HuH-7.5 (cell line): ENCODE results near the gene RANBP1.

Experiments used
- DNase-seq: peaks from one replicate; pipeline ENCODE4 v3.0.0; 2011; ENCODE audit warnings: low spot score

RANBP1 gene

DNA sequence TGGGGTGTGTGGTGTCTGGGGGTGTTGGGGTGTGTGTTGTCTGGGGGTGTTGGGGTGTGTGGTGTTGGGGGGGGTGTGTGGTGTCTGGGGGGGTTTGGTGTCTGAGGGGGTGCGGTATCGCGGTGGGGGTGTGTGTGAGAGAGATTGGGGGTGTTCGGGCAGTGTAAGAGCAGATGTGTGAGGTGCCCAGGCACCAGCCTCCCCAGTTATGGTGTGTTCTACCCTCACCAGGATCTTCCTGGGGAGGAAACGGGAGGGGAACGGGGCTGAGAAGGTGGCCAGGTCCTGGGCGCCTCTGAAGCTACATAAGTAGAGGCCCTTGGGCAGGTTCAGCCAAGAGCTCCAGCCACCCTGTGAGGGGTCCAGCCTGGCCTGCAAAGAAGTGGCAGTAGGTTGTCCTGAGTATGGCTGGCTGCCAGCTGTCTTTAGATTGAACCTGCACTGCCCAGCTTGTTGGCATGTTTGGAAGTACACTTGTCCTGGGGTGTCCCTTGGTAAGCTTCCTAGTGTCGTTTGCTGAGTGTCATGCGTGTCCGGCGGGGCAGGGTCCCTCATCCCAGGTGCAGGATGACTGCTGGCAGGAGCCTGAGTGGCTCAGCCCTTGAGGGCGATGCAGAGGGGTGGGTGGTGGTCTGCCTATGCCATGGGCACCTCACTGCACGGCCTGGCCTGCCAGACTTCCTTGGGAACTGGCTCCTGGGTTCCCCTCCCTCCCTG, 7.6 kb downstream of the RANBP1 start:
- DNase-seq: no peak

DNA sequence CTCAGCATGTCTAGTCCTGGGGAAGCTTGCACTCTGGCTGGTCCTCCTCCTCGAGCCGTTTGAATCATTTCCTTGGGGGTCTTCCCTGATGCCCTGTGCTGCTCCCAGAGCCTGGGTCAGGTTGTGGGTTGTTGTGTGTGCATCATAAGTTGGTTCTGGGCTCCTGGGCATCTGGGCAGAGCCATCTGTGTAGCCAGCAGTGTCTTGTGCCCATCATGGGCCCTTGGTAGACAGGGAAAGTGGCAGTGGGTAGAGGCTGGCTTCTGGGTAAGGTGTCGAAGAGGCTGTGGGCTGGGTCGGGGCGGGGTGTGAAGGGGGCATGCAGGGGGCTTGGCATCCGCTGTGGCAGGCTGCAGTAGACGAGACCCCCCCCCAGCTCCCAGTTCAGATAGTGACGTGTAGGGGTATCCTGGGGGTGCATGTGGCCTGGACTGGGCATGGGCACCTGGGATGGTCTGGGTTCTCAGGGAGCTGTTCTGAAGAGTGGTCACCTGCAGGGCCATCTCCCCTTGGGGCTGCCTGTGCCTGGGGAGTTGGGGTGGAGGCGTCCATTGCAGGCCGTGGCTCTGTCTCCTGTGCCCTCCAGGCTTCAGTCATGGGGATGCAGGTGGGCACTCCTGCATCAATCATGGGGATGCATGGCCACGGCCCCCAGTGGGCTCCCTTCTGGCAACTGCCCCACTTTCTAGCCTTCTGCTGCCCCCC, 8.3 kb downstream of the RANBP1 start:
- DNase-seq: no peak

DNA sequence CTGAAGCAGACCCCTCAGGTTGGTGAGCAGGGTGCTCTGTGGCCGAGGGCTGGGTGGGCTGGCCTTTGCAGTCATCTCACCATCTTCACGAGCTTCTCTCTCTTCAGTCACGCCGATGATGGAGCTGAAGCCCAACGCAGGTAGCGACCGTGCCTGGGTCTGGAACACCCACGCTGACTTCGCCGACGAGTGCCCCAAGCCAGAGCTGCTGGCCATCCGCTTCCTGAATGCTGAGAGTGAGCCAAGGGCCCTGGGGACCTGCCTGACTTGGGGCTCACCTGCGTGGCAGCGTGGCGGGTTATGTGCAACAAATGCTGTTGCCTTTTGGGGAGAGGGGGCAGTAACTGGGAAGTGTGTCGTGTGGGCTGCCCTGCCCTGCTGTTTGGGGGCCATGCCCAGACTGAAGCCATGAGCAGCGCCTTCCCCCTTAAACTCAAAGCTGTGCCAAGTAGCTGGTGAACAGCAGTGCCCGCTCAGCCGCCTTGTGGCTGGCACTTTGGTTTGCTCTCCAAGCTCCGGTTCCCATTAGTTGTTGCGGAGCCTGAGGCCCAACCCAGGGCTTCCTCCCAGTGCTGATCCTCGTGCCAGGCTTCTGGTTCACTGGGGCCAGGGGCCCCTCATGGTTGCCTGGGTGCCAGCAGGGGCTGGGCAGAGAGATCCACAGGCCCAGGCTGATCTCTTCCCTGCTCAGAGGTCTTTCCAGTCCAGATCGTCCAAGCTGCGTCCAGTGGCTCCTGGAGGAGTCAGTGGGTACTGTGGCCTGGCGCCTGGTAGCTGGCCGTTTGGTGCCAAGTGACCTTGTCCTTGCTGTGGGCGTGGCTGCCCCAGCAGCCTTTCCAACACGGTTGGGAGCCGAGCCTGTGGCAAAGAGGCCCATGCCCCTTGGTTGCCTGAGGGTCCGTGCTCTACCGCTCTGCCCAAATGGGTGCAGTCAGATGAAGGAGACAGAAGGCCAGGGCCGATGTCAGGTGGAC, 9.6 kb downstream of the RANBP1 start:
- DNase-seq: no peak

DNA sequence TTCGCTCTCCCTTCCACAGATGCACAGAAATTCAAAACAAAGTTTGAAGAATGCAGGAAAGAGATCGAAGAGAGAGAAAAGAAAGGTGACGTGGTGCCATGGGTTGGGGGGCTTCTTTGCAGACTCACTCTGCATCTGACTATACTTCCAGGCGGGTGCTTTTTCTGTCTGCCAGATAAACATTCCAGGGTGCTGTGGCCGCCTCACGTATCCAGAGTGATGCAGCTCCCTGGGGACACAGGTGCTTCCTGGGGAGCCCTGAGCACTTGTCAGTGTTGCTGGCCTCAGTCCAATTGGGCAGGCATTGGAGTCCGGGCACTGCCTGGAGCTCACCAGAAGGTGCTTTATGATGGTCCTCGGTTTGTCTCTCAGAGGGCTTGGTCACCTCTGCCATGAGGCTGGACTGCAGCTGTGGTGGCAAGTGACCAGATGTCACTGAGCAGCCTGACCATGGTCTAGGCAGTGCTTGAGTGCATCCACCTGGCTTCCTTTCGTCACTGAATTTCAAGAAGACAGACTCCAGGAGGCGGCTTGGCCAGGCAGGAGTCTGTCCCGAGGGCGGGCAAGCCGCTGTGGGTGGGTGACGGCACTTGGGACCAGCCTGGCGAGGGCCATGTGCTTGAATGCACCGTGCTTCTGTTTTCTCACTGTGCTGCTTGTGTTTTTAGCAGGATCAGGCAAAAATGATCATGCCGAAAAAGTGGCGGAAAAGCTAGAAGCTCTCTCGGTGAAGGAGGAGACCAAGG, 10.6 kb downstream of the RANBP1 start:
- no peak for DNase-seq

DNA sequence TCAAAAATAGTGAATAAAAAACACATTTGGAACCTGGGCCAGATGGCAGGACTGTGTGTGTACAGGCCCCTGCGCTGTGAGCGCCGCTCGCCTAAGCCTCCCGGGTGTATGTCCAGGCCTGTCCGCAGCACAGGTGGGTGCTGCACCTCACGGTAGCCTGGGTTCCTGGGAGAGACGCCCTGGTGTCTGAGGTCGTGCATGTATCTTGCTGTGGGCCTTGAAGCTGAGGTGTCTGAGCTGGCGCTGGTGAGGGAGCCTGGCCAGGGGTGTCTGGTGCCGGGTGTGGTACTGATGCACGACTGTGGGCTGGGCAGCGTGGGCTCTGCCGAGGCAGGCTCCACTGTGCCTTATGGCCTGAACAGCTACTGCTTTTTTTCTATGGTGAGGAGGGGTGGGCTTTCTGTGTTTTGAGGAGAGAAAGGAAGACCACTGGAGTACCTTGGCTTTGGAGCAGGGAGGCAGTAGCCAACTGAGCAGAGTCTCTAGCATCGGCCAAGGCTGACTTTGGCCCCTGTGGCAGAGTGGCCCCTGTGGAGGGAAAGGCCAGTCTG, 11.5 kb downstream of the RANBP1 start:
- no peak for DNase-seq

DNA sequence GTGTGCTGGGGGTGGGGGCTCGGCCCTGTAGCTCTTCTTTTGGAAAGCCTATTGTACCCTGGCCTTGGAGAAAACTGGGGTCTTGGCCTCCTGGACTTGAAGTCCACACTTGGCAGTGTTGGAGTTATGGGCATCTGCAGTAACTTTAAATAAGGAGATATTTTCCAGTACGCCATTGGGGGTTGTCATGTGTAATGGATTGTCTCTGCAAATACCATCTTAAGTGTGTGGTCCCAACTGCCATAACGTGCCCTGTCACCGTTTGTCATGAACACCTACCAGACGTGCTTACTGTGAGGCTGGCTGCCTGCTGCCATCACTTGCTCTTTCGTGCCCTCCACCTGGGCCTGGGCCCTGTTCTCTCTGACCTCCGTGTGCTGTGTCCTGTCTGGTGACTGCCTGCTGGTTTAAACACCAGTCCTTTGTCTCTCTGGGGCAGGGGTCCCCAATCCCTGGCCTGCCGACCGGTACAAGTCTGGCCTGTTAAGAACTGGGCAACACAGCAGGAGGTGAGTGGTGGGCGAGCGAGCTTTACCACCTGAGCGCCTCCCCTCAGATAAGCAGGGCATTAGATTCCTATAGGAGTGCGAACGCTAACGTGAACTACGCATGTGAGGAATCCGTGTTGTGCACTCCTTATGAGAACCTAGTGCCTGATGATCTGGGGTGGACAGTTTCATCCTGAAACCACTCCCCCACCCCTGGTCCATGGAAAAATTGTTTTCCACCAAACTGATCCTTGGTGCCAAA, 12.1 kb downstream of the RANBP1 start:
- DNase-seq: no peak

DNA sequence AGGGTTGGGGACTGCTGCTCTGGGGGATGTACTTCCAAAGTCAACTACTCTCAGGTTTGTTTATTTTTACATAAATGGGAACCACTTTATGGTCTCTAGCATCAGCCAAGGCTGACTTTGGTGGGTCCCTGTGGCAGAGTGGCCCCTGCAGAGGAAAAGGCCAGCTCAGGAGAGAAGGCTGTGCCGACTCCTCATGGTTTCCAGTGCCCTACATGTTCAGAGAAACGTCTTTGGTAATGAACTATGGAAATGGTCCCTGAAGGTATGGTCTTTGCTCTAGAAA, 12.7 kb downstream of the RANBP1 start:
- no peak for DNase-seq

DNA sequence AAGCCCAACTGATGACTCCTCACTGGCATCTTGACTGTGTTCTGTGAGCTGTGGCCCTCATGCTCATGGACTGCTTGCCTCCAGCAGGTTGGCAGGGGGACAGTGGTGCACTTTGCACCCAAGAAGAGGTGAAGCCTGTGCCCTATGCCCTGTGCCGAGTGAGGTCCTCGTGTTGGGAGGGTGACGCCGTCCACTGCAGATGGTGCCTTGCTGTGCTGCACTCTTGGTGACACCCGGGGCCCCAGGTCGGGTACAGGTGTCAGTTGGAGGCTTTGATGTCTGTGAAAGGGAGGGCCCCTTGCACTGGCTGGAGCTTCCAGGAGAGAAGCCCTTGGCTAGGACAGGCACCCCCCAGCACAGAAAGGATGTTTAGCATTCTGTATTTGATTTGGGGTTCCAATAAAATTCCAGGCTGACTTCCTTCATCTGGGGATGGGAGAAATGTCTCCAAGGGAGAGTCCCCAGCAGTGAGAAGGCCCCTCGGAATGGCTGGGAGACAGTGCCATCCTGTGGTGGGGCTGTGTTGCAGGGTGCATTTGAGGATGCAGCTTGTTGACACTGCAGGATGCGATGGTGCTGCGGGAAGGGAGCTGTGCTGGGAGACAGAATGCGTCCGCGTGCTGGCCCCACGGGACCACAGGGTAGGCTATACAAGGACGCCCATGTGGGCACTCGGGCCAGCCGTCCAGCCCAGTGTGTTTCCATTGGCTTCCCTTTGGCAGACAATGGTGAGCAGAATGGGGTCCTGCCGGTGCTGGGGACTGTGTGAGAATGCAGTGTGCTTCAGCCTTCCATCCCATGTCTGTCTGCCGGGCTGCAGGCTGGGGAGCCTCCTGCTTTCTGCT, 13.2 kb downstream of the RANBP1 start:
- DNase-seq: peak; percentile 71

DNA sequence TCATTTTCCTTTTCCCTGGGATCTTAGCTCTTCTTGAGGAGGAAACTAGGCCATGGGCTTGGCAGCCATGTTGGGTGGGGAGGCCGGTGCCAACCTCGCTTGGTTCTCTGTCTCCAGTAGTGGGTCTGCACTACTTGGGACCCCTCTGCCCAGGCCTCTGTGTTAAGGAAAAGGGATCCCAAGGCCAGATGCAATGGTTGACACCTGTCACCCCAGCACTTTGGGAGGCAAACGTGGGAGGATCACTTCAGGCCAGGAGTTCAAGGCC, 13.8 kb downstream of the RANBP1 start:
- no peak for DNase-seq

DNA sequence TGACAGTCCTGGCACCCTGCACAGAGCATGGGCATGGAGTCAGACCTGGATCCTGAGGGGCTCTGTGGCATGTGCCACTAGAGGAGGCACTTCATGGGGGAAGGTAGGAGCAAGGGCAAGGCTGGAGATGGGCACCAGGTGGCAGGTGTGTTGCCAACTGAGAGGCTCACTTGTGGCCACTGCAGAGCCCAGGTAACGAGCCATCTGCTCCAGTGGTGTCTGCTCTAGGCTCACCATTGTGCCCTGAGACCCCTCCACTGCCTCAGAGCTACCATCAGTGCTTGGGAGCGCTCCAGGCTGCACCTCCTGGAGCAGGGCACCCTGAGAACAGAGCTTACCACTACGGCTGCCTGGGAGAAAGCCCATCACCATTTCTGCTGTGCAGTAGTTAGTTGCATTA, 14.4 kb downstream of the RANBP1 start:
- DNase-seq: no peak

DNA sequence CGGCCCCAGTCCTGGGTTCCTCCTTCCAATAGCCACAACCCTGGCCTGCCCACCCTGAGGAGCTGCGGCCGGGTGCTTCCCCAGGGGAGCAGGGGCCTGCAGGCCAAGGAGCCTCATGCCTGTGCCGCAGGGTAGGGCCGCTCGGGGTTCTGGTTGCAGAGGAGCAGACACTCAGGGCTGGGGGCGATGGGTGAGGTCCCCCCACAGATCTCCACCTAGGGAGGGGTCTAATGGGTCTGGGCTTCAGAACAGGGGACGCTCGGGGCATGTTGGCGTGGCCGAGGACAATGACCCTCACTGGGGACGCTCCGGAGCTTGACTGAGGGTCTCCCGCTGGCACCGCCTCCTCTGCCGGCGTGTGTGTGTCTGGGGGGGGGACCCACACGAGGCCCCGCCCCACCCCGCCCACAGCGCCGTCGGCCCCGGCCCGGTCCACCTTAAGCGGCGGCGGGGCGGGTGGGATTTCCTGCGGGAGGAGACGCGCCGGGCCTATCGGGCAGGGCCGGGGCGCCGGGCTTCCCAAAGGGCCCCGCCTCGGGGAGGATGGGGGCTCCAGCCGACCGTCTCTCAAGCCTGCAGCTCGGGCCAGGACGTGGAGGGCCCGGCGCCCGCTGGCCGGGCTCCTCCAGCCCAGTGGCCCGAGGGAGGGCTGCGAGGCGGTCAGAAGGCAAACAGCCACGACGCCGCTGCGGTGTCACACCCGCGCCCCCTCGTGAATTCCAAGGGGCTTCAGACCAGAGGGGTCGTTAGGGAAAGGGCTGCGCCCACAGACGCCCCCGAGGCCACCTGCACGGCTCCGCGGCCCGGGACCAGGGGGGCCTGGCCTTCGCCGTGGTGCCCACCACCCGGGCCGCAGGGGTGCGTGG, 15.1 kb downstream of the RANBP1 start:
- peak; percentile 81 for DNase-seq

DNA sequence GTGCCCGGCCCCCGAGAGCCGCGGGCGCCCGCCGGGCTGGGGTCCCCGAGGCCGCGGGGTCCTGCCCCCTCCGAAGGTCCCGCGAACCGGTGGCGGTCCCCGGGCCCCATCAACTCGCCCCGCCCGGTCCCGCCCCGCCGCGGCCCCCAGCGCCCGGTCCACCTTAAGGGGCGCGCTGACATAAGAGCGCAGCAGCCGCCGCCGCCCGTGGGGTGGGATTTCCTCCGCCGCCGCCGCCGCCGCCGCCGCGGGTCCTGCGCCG, 15.6 kb downstream of the RANBP1 start, which contains the start of gene ZDHHC8:
ZDHHC8 (plus strand) TSS at position 208 of the 262 bp plus-strand sequence. CDS start 144 bp downstream, outside the sequence.
- no peak for DNase-seq

DNA sequence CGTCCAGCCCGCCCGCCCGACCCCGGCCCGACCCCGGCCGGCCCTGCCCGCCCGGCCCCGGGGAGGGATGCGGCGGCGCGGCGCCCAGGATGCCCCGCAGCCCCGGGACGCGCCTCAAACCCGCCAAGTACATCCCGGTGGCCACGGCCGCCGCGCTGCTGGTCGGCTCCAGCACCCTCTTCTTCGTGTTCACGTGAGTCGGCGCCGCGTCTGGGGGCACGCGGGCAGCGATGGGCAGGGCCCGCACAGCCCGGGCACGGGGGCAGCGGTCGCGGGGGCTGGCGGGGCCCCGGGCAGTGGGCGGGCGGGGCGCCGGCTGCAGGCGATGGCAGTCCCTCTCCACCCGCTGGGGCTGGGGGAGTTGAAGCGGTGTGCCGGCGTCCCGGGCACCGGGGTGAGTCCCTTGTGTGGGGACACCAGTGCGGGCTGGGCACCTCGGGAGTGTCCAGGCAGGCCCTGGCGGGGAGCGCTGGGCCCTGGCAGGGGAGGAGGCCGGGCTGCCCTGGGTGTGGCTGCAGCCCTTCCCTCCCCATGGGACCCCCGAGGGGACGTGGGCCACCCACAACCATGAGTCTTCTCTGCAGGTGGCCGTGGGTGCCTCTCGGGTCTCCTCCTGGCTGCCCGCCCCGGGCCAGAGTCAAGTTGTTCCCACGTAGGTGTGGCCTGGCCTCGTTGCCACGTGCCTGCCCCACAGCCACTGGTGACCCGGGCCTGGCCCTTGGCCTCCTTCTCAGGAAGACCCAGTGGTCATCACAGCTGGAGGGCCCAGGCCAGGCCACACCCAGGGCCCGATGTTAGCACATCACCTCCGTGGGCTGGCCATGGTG, 16.2 kb downstream of the RANBP1 start:
- no peak for DNase-seq

DNA sequence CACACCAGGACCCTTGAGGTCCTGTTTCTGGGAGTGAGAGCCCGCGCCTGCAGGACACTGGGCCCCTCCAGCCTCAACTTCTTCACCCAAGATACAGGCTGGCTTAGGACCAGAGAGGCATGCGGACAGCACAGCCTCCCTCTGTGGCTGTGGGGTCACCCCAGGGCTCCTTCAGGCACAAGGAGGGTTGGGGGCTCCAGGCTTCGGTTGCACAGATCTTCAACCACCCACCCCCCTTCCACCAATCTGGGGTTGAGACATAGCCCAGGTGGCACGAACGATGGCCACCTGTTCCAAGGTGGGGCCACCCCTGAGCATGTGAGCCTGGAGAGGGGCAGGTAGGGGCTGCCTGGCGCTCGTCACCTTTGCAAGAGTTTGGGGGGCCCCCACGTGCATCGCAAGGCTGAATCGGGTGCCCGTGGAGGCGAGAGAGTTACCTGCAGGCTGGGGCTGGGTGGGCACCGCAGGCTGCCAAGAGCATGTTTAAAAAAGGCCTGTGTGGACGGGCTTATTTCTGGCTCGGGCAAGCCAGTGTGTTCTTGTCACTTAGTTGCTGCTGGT, 16.9 kb downstream of the RANBP1 start:
- no peak for DNase-seq

DNA sequence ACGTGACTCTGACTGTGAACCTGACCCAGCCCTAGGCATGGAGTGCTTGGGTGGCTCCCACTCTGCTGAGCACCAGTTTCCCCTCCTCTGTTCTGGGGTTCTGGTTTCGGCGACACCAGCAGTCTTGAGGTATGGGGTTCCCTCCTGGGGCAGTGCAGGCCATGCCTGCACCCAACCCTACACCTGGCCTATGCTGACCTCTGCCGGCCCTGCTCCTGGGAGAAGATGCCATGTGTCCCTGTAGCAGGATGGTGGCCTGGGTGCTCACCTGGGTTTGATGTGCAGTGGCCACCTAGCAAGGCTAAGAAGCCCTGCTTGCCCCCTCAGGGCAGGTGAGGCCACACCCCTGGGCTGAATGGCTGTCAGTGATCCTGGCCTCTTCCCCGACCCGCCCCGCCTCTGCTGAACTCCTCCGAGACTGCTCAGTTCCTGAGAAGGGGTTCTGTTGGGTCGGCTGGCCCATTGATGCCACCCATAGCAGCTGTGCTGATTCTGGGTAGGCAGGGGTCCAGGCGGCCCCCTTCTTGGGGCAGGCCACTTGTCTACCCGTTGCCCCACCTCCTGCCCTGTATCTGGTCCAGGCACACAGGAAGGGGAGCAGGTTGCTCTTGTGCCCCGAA, 18.1 kb downstream of the RANBP1 start:
- DNase-seq: no peak

DNA sequence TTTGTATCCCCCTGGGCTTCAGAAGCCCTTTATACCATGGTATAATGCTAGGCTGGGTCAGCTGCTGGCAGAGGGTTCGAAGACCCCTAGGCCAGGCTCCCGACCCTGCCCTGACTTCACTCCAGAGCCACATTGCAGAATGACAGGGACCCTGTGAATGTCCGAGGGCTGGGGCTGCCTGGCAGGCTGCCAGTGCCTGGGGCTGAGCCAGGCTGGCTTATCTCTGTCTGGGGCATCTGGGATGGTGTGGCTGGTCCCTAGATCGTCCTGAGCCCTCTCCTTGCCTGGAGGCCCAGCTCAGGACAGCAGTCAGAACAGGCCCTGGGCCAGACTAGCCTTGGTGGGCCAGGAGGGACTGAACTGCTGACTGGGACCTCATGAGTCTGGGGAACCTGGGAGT, 19.4 kb downstream of the RANBP1 start:
- DNase-seq: no peak

DNA sequence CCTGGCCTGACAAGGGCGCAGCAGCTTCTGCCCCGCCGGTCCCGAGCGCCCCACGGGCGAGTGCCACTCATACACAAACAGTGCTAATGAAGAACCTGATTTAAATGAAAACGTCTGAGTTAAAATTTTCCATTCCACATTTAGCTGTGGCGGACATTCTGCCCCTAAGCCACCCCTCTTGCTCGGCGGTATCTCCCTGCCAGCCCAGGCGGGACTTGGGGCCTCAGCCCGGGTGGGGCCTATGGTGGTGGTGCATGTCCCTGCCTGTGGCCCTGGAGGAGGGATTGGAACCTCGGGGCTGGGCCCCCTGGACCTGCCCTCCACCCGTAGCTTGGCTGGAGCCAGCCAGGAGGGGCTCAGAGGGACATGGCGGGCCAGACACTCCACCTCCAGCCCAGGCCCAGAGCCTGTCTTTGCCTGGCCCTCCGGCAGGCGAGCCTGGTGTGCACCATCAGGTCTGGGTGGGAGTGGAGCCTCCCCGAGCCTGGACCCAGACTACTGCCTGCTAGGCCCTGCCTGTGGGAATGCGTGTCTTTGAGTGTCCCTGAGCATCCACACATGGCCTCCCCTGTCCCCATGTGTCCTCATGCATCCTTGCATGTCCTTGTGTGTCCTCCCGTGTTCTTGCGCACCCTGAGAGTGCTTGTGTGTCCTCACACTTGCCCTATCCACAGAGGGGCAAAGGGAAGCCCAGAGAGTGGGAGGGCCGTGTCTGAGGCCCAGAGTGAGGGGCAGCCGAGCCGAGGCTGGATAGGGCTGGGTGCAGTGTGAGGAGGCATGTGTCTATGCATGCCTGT, 20.1 kb downstream of the RANBP1 start:
- no peak for DNase-seq
